MM.1S (cell line): ENCODE measurements around the gene MYMX.

Source experiments
- EZH2 ChIP-seq: fragments of 300-600 bp; sonication (generic); optimal IDR thresholded peaks from 2 replicates; pipeline ENCODE3; 2017; ENCODE audit warnings: low read depth, mild to moderate bottlenecking, antibody characterized with exemption, low read length, mixed read lengths
- TF ChIP-seq, protein P1 (sequence below): fragments of 300-600 bp; sonication (generic); IDR thresholded peaks from 2 replicates; pipeline ENCODE4 v1.5.1; 2016; ENCODE audit warnings: antibody characterized with exemption, low read length, mixed read lengths

DNA sequence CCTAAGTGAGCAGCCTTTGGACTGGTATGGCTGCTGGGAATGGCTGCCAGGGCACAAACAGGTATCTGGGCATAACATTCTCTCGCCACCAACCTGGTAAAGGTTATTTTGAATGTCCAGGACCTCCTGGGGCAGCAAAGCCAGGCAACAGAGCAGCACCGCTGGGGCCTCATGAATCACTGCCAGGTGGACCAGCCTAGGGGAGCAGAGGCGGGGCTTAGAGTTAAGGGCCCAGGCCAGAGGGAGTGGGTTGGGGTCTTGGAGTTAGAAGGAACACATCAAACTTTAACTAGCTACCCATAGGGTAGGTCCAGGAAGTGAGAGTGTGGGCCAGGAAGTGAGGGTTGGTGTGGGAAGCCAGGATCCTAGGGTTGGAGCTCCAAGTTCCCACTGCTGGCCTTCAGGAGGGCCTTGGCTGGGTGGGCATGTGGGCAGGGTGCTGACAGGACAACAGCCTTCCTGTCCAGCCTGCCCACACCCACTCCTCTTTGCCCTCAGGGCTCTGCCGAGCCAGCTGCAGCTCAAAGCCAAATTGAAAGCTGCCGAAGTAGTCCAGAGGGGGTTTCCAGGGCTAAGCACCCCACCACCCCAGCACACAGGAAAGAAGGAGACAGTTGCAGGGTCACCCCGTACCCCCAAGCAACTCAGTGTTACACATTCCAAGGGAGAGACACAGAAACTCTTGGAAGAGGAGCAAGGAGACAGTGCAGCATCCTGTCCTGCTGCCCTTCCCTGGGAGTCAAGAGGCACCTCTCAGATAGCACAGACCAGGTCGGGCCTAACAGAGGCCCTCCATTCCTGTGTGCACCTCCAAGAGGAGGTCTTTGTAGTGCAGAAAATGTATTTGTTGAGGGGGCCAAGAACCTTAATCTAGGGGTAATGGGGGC is 46.0 kb downstream of the MYMX start:
- TF ChIP-seq, protein P1, sequence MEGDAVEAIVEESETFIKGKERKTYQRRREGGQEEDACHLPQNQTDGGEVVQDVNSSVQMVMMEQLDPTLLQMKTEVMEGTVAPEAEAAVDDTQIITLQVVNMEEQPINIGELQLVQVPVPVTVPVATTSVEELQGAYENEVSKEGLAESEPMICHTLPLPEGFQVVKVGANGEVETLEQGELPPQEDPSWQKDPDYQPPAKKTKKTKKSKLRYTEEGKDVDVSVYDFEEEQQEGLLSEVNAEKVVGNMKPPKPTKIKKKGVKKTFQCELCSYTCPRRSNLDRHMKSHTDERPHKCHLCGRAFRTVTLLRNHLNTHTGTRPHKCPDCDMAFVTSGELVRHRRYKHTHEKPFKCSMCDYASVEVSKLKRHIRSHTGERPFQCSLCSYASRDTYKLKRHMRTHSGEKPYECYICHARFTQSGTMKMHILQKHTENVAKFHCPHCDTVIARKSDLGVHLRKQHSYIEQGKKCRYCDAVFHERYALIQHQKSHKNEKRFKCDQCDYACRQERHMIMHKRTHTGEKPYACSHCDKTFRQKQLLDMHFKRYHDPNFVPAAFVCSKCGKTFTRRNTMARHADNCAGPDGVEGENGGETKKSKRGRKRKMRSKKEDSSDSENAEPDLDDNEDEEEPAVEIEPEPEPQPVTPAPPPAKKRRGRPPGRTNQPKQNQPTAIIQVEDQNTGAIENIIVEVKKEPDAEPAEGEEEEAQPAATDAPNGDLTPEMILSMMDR: no peak
- TF ChIP-seq EZH2: no peak
